GM18519 (cell line): Measurements from ENCODE around the gene ZFP91.
A peak's percentile ranks its signal among the peaks of the same experiment; 100 is the strongest.
"Not testable (repeated sequence)": the region's sequence is repeated elsewhere in the genome, so short reads cannot be mapped to it uniquely, and the experiment has no call there.

ENCODE experiments used
- ATAC-seq: cut with Tn5 transposase; IDR thresholded peaks from one replicate; pipeline ENCODE4 v1.9.1; 2021; ENCODE audit warnings: mild to moderate bottlenecking, moderate library complexity; ENCODE audit not compliant: unreplicated experiment, low FRiP score

ZFP91 gene, protein sequence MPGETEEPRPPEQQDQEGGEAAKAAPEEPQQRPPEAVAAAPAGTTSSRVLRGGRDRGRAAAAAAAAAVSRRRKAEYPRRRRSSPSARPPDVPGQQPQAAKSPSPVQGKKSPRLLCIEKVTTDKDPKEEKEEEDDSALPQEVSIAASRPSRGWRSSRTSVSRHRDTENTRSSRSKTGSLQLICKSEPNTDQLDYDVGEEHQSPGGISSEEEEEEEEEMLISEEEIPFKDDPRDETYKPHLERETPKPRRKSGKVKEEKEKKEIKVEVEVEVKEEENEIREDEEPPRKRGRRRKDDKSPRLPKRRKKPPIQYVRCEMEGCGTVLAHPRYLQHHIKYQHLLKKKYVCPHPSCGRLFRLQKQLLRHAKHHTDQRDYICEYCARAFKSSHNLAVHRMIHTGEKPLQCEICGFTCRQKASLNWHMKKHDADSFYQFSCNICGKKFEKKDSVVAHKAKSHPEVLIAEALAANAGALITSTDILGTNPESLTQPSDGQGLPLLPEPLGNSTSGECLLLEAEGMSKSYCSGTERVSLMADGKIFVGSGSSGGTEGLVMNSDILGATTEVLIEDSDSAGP

GRCh38 chr11:58578635-58579191 lies at the start of gene ZFP91:
TSS of gene ZFP91 (plus strand) at chr11:58579063. CDS start at chr11:58579282, 219 bp downstream.
- ATAC-seq: no peak

- ATAC-seq: no peak
These were observed 48.6 kb upstream of the ZFP91 start for GRCh38 chr11:58530236-58530635.

DNA sequence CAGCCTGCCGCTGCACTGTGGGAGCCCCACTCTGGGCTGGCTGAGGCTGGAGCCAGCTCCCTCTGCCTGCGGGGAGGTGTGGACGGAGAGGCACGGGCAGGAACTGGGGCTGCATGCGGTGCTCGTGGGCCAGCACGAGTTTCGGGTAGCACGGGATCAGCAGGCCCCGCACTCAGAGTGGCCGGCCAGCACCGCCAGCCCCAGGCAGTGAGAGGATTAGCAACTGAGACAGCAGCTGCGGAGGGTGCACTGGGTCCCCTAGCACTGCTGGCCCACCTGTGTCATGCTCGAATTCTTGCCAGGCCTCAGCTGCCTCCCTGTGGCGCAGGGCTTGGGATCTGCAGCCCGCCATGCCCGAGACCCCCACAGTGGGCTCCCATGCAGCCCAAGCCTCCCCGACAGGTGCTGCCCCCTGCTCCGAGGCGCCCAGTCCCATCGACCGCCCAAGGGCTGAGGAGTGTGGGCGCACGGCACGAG lies 47.0 kb upstream of the ZFP91 start:
- ATAC-seq: no peak

- no peak for ATAC-seq
These were observed 32.0 kb upstream of the ZFP91 start for GRCh38 chr11:58546841-58547240.

DNA sequence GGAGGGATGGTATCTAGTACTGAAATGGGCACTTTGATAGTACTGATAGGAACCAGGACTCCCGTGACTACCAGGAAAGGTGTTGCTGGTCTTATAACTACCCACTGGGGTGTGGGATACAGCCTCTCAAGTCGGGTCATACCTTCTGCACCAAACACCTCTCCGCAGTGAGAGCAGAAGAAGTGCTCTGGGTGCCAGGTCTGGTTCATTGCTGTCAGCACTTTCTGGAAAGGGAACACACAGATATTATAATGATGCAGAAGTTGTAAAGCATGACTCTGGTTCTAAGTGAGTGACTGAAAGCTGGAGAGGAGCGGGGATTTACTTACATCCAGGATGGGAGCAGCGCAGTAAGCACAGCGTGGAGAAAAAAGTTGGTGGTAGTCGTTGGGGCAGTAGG lies 29.2 kb upstream of the ZFP91 start:
- no peak for ATAC-seq

DNA sequence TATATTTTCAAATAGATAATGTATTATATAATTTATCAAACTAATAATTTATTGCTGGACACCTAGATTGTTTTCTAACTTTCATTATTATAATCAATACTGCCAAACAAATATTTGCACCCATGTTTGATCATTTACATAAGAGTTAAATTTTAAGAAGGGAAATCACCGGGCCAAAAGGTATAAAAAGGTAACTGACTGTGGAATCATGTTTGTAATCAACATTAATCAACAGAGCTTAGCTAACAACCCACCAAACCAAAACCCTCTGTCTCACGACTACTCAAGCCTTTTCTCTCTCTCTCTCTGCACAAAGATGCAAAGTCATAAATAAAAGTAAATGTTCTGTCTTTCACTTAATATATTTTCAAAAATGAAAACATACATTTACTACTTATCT lies 18.0 kb upstream of the ZFP91 start:
- ATAC-seq: no peak

GRCh38 chr11:58561394-58562098 lies 17.3 kb upstream of the ZFP91 start:
- ATAC-seq: no peak

DNA sequence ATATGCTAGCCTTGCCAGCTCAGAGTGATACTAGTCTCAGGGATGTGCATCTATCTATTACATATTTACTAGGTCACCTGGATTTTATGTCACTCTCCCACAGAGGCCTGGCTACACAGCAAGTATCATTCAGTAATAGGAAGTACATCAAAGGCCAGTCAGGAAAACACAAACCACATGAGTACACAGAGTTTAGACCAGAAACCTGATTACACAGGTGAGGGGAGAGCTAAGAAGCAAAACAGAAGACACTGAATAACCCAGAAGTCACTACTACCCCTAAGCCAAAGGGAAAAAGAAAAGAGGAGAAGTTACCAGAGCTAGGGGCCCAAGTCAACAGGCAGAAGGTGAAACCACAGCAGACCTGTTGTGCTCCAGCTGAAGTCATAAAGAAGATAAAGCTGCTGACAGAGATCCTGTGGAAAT lies 16.5 kb upstream of the ZFP91 start:
- ATAC-seq: no peak

GRCh38 chr11:58564231-58564630 lies 14.6 kb upstream of the ZFP91 start:
- no peak for ATAC-seq

GRCh38 chr11:58567889-58568512 lies 10.9 kb upstream of the ZFP91 start:
- peak; percentile 83 for ATAC-seq

- not testable (repeated sequence) for ATAC-seq
These were observed 6.0 kb upstream of the ZFP91 start for GRCh38 chr11:58572906-58573305.

- ATAC-seq: peak; percentile 25
These were observed 5.3 kb upstream of the ZFP91 start for GRCh38 chr11:58573451-58574104.

DNA sequence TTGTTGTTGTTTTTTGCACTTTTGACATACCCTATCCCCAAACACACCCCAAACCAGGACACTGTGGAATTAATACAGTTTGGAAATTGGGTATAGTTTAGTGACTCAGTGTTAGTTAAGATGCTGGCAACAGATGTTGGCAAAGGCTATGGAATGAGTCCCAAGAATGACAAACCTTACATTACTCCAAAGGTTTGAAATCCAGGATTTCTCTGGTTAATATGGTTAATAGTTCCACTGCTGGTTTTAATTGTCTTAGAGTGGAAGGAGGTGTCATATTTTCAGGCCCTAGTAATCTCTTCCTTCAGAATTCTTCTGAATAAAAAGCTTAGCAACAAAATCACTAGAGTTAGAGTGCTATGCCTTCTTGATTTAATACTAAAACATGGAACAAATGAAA lies 4.0 kb upstream of the ZFP91 start:
- no peak for ATAC-seq

GRCh38 chr11:58575377-58576020 lies 3.4 kb upstream of the ZFP91 start, which contains the start of gene LPXN:
TSS of gene LPXN (minus strand) at chr11:58575856. CDS start at chr11:58575772, 84 bp downstream.
- ATAC-seq: no peak

DNA sequence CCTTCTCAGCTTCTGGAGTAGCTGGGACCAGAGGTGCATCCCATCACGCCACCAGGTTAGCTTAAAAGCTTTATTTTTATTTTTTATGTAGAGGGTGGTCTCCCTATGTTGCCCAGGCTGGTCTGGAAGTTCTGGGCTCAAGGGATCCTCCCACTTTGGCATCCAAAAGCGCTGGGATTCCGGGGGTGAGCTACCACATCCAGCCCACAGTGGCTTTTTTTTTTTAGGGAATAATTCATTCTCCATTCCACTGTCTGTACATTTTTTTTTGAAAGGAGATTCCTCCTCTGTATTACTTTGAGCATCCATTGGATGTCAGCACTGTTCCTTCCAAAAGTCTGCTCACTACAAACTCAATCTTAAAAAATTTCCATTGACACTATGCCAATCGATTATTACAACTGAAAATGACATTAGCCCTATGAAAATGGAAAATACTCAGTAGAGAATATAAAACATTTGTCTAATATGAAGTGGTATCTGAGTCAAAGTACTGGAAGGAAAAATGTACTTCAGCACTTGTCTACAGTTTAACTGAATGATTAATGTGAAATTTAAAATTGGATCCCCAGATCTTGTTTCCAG lies 1.9 kb upstream of the ZFP91 start:
- no peak for ATAC-seq

GRCh38 chr11:58577555-58578135 lies 1.2 kb upstream of the ZFP91 start:
- ATAC-seq: peak; percentile 35

GRCh38 chr11:58578136-58578634 lies 678 bp upstream of the ZFP91 start:
- ATAC-seq: no peak
